GM21526 (cell line): ENCODE measurements around the gene DOCK4.

Experiments used
- ATAC-seq: cut with Tn5 transposase; IDR thresholded peaks from one replicate; pipeline ENCODE4 v1.9.1; 2021; ENCODE audit warnings: moderate library complexity; ENCODE audit not compliant: unreplicated experiment, low FRiP score

The DOCK4 gene

DNA sequence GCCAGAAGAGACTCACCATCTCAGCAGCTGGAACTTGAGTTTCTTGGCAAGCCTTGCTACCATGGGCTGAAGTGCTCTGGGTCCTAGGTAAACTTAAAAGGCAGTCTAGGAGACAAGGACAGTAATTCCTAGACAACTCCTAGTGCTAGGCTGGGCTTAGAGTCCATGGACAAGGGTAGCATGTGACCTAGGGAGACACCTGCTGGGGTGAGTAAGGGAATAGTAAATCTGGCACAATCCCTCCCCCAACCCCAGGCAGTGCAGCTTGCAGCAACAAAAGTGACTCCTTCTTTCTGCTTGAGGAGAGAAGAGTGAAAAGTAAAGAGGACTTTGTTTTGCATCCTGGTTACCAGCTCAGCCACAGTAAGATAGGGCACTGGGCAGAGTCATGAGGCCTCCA, 327.4 kb downstream of the DOCK4 start:
- no peak for ATAC-seq

DNA sequence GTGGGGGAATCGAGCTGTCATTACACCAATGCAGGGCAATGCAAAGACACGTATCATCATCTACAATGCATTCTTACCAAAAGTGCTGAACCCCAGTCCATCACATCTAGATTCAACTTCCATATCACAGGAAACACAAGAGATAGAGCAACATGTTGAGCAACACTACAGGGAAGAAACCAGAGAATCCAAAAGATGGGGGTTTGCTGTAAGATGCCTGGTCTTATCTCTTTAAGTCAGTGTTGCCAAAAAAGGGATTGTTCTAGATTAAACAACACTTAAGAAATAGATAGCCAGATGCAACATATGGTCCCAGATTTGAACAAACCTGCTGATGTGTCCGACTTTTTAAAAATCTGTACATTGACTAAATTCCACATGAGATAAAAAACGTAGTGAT, 328.3 kb downstream of the DOCK4 start:
- no peak for ATAC-seq

DNA sequence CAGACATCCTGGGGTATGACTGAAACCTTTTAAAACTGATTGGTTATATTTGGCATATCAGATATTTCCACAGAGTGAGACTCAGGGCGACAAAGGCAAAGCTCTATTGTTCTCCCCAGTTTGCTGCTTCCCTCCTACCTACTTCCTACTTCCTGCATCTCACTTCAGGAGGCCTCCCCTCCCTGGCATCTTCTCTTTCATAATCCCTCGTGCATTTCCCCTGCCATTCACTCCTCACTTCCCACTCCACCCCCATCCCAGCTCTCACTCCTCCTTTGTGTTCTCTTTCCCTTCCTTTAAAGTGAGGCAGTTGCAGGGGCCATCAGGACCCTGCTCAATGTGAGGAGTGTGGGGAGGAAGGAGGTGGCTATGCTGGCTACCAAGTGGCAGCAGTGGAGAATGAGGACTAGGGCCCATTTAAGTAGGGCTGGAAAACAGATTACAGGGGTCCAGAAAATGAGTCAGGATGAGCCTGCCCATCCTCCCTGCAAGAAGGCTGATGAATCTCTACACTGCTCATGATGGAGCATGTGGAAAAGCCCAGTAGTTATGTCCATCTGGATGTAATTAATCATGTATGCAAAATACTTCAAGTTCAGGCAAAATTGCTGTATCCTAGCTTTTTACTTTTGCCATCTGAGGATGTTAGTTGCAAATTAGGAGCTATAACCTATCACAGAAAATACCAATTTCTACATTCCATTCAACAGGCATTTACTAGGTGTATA, 332.1 kb downstream of the DOCK4 start:
- ATAC-seq: no peak

DNA sequence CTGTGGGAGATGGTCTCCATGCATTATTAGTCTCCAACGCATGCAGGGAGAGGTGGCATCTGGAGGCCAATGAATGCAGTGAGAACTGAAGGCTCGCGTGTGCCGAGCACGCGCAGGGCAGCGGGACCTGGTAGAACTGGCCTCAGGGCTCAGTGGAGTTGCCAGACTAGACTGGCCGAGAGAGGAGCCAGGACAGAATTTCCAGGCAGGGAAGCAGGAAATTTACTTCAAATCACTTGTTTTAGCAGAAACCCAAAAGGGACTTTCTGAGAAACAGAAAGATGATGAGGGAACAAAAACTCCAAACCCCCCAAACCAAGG, 332.9 kb downstream of the DOCK4 start:
- no peak for ATAC-seq

DNA sequence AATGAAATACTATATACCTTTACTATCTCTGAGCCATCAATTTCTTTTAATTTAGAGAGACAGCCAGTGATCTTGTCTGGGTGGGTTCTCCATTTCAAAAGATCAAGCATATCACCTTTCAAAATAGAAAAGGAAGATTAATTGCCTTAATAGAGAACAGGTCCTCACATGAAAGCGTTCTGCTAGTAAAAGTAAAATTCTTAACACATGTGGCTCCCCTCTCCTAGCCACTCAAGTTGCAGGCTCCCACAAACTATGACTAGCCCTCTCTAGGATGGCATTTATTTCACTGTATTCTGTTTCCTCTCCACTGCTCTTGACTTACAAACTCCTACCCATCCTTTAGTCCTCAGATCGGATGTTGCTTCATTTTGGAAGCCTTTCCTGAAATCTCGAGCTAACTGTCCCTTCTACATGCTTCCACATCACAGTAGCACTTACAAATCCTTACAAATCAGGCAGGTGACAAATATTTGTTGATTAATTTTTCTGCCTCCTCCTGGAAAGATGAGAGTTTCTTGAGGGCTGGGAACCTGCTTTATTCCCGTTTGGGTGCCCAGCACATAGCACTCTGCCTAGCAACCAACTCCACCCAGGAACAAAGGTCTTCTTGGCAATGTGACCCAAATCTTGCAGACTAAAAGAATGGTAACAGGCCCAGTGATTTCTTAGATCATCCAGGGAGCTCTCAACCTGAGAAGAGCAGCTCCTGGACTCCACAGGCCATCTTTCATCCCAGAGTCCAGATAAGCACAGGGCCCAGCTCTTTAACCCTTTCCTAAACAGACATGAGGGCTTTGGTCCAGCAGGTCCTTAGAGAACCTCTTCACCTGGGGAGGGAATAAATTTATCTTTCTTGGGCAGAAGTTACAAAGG, 333.5 kb downstream of the DOCK4 start:
- no peak for ATAC-seq

DNA sequence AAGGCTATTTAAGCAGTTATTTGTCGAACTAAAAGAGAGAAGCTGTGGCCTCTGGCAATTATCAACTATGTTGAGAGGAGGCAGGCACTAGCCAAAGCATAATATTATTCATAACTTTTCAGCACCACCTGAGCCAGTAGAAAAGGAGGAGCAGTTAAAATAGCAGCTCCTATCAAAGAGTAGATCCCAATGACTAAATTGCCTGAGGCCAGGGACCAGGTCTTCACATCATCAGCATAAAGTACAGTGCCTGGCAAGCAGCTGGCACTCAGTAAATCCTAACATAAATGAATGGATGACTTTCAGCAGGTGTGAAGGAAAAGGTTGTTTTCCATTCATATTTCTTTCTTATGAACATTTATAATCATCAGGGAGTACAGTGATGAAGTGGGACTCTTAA, 334.9 kb downstream of the DOCK4 start:
- no peak for ATAC-seq

DNA sequence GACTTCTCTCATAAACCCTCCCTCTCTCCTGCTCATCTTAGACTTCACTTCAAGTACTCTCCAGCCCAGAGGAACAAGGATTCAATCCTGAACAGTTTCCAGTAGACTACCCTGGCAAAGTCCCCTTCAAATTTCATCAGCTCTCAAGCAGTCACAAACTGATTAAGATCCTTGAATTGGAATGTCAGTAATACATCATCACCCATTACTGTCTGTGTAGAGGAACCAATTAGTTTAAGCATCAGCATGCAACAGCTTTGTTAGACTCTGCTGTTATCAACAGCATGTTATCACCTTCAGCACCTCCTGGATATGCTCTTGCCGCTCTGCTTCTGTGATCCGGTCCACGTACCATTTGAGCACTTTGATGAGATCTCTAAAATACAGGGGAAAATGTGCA, 336.9 kb downstream of the DOCK4 start:
- ATAC-seq: no peak

DNA sequence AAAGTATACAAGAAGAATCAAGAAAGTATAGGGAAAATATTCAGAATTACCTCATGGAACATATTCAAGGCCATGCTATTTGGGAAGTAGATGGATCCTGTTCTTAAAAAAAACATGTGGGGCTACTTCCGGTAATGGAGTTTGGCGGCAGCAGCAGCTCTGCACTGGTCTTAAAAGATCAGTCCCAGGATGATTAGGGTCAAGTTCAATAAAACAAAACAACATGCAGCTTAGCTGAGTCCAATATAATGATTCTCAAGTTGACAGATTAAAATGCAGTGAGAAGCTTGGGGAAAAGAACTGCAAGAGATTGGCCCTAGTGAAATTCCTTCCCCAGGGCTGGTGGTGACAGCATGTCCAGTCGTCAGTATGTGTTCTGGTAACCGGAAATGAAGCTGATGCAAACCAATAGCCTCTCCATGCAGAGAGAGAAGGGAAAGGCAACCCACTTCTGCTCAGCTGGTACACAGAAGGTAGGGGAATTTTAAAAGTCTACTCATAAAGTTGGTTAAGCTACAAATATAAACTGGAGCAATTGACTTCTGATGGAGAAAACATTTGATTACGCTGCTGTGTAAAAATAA, 338.8 kb downstream of the DOCK4 start:
- no peak for ATAC-seq

DNA sequence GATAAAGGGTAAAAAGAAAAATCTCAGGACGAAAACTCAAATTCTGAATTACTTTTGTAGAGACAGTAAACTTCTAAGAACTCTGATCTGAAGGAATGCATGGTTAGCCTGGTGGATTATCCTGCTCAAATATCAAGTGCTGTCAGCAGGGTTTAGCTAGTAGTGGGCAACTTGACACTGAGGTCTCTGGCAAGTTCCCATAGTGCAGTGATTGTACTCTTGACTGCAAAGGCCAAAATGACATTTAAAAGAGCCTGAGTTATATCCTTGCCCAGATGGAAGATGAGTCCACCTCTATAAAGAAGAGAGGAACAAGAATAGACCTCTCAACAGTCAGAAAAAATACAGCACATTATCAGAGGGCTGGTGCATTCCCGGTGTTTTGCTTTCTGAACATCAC, 339.4 kb downstream of the DOCK4 start:
- ATAC-seq: no peak

DNA sequence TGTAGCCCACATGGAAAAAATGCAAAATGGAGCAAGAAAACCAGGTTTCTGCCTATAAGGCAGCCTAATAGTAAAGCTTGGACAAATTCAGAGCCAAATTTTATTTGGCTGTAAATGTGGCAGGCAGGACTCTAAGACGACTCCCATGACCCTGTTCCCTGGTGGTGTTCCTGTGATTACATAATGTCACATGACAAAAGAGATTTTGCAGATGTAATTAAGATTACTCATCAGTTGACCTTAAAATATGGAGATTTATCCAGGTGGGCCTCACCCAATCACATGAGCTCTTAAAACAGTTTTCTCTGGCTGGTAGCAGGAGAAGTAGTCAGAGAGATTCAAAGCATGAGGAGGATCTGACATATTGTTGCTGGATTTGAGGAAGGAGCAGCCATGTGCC, 340.8 kb downstream of the DOCK4 start:
- no peak for ATAC-seq

DNA sequence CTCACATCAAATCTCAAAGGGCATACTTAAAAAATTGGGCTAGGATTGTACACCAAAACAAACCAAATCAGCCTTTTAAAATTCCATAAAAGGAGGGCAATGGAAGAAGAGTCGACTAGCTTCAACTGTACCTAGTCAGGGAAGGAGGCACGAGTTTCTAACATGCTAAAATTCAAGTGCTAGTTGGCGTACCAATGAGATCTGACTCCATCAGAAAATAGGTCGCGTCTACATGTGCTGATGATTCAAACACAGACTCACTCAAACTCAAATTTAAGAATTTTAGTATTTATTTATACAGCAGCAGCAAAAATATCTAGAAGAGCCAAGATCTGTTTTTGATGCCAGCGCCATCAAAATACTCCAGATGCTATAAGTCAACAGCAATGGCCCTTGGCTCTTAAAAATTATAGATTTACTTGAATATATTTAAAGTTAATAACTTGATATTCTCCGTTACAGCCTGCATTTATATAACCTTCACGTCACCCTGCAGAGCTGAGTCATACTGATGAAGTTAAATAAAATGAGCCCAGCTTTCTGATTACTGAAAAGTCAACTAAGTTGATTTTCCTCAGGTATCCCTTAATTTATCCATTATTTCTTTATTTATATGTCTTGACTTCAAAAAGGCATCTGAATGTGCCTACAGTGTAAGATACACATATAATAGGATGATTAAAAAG, 341.8 kb downstream of the DOCK4 start:
- ATAC-seq: no peak

DNA sequence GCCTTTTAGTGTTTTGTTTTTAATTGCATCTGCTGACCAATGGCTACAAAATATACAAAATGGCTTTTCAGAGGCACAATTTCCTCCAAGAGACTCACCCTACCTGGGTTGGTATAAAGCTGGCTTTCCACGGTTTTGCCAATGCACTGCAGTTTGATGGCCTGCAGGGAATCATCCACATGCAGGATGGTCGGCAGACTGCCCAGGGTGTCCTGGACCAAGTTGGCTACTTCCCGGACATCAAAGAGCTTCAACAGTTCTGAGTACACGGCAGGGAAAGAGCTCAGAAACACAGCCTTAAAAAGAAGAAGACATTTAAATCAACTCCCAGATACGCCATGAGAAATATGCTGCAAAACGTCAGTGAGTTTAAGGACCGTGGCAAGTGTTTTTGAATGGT, 342.9 kb downstream of the DOCK4 start:
- no peak for ATAC-seq

DNA sequence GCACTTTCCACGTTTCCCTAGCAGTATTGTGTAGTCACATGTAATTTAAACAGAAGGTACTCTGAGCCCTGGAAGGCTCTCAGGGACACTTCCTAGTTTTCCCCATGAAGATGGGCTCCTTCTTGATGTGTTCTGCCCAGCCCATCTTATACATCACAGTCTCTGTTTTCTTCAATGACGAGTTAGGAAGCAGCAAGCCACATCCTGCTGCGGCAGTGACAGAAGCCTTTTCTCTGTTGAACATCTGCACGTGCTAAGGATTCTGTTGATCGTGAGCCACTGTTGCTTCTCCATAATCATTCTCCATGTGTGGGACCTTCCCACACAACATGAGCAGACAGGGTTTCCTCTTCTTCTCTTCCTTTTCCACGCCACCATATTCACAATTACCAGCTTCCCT, 346.0 kb downstream of the DOCK4 start:
- ATAC-seq: no peak

DNA sequence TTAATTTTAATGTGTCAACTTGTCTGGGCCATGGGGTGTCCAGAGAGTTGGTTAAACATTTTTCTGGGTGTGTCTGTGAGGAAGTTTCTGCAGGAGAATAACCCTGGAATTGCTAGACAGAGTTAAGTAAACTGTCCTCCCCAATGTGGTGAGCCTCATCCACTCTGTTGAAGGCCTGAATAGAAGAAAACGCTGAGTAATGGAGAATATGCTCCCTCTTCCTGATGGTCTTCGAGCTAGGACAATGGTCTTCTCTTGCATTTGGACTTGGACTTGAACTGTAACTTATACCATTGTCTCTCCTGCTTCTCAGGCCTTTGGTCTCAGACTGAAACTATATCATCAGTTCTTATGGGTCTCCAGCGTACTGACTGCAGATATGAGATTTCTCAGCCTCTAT, 347.9 kb downstream of the DOCK4 start:
- ATAC-seq: no peak

DNA sequence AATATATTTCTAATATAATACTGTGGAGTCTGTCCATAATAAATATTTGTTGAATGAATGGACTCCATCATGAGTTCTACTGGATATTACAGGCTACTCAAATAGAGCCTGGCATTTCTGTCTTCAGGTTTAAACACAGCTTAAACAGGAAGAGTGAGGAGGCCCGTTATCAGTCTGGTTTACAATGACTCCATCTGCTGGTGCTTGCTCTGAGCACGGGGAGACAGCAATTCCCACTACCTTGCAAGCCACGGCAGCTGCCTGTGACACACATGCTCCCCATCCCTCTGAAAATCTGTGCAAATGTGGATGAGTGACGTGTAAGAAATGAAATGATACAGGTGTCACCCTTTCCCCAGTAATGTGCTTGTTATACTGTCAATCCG, 350.4 kb downstream of the DOCK4 start:
- ATAC-seq: no peak

DNA sequence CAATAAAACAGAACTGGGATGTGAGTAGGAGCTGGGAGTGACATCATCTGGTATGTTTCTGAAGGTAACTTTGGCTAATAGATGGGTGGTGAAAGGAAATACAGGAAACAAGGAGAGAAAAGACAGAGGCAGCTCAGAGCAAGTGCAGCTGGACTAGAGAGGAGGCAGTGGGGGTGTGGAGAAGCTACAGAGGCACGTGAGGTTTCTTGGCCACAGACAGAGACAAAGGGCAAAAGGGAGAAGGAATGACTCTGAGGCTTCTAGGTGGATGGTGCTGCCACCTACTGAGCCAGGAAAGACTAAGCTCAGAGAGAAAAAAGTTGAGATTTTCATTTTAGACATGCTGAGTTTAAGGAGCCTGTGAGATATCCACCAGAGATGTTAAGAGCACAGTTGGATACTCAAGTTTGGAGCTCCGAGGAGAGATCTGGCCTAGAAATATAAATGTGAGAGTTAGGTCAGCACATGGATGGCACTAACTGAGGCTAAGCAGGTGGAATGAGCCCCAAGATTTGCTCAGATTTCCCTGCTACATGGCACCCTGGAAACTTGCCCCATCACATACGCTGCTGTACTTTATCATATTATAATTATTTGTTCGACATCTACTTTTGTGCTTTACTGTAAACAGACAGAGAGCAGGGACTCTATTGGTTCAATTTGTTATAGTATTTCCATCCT, 350.9 kb downstream of the DOCK4 start:
- peak; percentile 95 for ATAC-seq

DNA sequence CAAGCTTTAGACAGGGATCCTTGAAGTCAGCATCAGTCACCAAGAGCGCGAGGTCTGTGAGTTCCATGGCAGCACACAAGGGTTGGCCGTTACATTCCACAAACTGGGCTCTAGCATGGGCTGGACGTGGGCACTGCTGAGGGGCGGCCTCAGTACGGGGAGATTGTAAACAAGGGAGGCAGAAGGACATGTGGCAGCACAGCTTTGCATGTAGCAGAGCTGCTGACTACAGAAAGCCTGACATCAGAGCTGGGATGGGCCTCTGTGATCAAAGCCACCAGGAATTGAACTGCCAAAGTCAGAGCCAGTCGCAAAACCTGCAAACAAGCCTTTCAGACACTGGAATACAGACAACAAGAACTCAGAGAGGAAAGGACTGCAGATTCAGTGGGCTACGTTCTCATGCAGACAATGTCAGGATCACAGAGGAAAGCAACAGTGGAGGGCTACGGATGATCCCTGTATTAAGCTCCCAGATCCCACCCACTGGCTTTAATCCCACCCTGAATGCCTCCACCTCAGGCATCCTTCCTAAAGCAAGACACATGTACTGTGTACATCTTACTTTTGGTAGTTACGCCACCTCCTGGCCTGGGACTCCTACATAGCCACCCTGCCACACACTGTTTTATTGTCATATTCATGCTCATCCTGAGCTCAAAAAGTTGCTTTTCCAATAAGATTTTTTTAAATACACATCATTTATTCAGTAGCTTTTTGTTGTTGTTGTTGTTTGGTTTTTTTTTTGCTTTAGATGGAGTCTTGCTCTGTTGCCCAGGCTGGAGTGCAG, 352.8 kb downstream of the DOCK4 start:
- no peak for ATAC-seq

DNA sequence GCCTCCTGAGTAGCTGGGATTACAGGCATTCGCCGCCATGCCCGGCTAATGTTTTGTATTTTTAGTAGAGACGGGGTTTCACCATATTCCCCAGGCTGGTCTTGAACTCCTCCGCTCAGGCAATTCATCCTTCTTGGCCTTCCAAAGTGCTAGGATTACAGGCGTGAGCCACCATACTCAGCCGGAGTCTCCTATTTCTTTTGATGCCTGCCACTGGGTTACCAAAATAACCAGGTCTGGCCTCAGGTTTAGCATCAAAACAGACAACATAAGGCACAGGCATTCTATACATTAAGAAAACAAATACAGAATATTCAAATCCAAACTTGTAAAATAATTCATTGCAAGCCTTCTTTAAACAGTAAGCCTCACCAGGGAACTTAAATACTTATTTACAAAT, 354.1 kb downstream of the DOCK4 start:
- ATAC-seq: no peak

DNA sequence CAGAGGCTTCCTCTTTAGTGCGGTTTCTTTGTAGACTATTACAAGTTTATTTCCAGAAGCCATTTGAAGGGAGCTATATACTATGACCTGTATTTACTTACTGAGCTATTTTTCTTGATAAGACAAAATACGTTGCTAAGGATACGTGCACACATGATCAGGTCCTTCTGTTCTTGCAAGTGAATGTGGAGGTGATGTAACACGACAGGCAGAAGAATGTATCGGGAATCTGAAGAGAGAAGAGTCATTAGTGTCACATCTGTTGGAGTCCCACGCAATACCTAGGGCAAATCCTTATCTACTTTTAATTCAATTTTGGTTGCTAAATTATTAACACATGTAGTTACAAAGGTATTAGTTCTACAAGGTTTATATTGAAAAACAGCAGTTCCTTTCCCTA, 359.3 kb downstream of the DOCK4 start:
- ATAC-seq: no peak

DNA sequence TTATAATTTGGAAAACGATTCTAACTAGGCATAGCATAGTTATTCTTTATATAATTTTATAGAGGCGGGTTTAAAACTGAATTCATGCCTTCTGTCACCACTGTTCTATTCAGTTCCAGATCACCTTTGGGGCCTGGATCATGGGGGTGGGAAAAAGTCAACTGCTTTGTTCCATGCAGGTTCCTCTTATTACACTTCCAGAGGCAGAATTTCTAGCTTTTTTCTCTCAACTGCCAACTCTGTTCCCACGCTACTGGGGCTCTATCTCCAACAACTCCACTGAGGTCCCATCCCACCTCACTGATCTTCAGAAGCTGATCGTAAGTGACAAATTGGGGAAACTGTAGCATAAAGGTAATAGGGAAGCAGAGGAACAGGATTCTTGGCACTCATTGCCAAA, 360.3 kb downstream of the DOCK4 start:
- no peak for ATAC-seq
